HG03378 (cell line): ENCODE data around the gene CUBN.
"Not testable (repeated sequence)": the region's sequence is repeated elsewhere in the genome, so short reads cannot be mapped to it uniquely, and the experiment has no call there.

ENCODE experiments used
- ATAC-seq: cut with Tn5 transposase; IDR thresholded peaks from one replicate; pipeline ENCODE4 v1.9.1; 2021; ENCODE audit warnings: mild to moderate bottlenecking, moderate library complexity; ENCODE audit not compliant: unreplicated experiment

The CUBN gene

DNA sequence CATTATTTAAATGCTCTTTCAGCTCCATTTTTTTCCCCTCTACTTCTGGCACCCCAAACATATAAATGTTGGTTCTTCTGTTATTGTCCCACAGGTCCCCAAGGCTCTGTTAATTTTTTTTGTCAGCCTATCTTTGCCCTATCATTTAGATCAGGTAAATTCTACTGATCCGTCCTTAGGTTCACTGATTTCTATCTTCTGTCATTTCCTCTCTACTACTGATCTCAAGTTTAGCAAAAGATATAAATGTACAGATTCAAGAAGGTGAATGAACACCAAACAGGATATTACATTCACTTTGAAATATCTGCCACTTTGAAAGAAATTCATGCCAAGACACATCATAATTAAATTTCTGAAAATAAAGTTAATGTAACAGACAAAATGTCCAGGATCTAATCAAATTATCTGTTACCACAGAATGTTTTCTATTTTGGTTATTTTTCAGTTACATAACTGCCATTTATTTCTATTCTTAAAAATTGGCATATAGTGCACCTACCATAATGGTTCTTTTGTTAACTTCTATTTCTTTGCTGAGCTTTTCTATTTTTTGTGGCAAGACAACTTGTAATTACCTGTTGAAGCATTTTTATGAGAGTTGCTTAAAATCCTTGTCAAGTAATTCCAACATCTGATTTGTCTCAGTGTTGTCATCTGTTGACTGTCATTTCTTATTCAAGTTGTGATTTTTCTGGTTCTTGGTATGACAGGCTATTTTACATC is 12.1 kb upstream of the CUBN start:
- no peak for ATAC-seq

DNA sequence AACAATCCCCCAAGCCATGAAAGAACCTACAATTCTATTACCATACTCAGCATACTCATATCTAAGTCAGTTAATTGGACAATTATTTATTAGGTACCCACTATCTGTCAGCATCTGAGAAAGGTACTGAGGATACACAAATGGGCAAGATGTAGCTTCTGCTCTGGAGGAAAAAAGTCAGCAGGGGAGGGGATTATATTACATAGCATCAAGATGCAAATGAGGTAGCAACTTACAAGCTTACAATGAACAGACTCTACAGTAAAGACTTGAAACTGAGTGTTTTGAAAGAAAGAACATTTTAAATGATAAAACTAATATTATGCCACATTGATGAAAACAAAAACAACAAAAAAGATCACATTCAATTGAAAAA is 10.8 kb upstream of the CUBN start:
- ATAC-seq = no peak

DNA sequence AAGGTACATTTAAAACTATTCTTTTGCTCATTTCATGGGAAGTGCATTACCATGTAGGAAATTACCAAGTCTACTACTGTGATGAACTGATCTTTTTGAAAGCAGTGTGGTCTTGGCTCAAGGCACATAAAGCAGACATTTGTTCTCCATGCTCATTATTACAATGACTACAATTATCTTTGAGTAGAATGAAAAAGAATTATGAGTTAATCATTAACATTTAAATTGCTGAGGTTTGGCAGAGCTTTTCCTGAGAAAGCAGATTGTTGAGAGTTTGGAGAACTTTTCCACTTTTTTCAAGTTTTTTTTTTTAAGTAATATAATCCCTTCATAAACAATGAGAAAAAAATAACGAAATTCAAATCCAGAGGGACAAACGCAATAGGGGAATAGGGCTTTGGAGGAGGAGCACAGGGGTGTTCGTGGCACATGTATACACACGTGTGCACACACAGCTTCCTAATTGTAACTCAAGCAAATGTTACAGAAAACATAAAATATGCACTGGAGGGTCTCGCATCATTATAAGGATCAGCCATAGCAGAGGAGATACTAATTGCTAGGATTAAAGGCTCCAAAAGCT is 8.9 kb upstream of the CUBN start:
- no peak for ATAC-seq

DNA sequence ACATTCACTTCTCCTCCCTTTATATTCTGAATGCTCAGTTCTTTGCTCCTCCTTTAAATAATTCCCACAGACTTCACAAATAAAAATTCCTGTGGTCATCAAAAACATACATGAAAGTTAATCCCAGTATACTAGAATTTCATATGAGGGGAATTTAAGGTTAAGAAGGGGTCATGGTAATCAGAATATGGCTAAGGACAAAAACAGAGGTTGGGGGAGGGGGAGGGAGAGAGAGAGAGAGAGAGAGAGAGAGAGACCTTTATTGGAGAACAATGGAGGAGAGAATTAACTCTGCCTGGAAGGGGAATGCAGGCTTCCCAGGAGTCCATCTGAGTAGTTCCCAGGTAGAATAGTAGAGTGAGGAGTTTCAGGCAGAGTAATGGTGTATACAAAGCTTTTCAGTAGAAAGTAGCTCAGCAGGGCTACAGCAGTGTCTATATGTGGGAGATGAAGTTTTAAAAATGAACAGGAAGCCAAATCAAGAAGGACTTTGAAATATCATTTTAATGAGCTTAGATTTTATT is 5.2 kb upstream of the CUBN start:
- no peak for ATAC-seq

DNA sequence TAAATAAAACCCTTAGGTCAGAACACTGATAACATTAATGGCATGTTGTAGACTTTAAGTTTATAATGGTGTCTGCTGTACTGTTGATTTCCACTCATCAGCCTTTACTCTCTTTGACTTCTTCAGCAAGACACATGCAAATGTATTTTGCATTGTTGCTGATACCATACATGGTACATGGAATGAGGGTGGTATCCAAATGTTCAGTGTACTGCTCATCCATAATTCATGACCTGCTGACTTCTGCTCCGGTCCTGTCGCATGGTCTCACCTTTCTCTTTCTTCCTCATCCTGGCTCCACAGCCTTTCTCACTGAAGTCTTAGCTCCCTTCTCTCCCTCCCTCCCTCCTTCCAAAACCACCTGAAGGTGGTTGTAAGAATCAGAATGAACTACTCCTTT is 4.7 kb upstream of the CUBN start:
- no peak for ATAC-seq

DNA sequence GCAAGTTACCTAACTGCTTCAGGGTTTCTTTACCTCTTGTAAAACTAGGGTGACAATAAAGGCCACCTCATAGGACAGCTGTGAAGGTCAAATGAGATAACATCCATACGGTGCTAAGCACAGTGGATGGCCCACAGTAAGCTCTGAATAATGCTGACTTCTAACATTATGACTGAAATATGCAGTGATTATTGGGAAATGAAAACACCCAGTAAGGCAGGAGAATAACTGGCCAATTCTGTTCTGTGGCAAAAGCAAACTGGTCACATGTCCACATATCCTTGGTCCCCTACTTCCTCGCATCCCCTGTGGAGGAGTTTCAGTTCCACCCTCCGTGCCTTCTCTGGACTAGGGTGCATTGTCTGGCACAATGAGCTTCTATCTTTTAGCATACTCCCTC is 1.4 kb downstream of the CUBN start:
- ATAC-seq = no peak

DNA sequence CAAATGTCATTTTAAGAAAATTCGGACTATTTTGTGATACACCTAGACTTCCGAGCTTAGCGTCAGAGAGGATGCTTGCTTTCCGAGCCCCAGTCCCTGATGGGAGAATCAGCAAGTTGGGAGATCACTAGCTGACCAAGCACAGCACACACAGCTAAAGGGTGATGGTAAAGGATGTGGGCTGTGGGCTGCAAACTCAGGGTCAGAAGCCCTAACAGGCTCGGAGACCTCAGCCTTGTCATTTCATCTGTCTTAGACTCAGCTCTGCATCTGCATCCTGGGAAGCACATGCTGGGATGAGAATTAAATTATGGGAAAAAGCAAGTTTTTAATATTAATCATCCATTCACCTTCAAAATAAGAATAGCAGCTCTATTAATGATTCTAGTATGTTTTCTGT is 3.3 kb downstream of the CUBN start:
- ATAC-seq = no peak

DNA sequence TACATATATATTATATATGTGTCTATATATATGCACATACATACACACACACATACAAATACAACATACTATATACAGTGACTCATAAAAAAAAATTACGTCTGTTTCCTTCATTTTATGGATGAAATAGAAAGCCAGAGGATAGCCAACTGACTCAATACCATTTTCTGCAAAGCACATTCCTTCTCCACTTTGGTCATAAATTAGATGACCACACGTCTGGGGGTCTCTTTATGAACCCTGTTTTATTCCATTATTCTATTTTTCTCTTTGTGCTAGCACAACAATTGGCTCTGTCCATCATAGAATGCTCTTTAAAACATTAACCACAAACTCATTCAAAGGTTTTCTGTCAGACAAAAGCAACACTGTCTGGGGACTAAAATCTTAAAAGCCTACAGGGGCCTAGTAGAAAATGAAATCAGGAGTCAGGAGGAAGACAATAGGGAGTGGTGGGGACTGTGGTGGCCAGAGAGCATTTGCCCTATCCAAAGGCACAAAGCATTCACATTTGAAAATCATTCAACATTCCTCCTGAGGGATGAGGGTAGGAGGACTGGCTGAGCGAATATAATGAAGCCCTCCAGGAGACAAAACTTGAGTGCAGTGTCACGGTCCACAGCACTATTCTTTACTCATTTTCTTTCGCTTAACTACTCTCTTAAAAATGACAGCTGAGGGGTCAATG is 4.3 kb downstream of the CUBN start:
- no peak for ATAC-seq

DNA sequence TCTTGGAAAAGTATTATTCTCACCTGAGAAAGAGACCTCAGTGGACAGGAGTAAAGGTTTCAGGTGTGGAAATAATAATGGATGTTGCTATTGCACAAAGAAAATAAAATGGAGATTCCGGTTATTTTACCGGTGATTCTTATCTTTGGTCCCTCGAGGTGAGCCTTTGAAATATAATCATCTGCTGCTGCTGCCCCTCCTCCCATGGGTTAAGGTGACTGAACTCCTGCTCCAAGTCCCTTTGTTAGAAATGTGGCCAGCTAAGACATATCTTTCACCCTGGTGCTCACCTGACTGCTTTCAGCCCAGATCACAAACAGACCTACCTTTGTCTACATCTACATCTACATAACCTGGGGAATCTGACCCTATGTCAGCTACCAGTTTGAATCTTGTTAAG is 5.7 kb downstream of the CUBN start:
- ATAC-seq = no peak

DNA sequence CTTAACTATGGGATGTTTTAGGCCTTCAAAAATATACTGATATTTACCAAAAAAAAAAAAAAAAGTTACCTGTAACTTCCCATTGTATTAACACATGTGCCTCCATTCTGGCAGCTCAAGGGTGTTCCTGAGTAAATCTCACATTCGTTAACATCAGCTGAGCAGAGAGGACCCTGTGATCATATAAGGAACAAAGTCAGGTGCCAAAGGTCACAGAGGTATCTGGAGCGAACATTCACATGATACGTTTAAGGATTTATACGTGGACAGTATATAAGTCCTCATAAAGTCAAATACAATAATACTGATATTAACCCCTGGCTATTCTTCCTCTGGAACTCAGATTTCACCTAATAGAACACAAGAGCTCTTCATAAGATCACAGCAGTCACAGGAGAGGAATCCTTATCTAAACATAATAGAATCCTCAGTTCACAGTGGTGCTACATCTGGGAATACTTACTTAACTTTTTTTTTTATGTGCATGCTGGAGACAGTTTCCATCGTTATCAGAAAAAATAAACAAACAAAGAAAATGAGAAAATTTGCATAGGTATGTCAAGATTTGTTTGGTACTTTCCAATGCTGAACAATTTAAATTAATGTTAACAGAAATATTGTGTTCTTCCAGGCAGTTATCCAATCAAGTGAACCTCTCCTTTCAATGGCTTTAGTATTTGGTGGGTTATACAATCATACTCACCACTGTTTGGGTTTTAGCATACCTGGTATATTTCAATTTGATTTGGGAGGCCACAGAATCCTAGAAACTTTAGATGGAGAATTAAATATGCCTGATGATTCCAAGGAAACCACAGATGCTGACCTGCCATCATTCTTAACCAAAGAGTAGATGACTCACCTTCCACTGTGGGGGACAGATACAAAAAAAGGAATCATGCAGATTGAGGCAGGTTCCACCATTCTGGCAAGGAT is 6.6 kb downstream of the CUBN start:
- no peak for ATAC-seq

DNA sequence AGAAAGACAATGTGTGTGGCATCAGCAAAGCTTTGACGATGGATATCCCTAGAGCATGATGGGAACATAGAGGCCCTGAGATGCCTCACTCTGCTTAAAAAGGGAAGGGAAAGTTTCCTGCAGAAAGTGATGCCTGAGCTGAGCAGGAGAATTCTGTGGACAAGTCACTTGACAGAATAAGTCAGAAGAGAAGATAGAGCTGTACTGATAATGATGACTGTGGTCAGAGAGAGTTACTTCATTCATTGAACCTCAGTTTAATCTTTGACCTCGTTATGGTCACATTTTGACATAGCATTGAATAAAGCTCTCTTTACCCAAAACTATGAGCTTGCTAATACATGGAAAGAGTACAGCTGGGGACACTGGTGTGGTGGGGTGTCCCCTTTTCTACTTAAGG is 7.6 kb downstream of the CUBN start:
- no peak for ATAC-seq

DNA sequence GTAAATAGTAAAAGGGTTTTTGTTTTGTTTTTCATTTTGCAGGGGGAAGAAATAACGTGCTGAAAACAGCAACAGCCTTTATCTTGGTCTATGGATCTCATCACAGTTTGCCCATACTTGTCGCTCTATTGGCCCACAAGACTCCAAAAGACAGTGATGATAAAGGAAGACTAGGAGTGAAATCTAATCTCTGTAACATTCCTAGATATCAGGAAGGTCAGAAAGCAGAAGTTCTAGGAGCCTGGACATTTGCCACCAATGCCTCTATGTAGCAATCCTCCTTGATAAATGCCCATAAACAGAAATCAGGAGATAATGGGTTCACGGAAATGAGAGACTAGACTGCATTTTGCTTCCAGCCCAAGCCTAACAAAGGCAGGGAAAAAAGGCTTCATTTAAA is 8.9 kb downstream of the CUBN start:
- no peak for ATAC-seq

DNA sequence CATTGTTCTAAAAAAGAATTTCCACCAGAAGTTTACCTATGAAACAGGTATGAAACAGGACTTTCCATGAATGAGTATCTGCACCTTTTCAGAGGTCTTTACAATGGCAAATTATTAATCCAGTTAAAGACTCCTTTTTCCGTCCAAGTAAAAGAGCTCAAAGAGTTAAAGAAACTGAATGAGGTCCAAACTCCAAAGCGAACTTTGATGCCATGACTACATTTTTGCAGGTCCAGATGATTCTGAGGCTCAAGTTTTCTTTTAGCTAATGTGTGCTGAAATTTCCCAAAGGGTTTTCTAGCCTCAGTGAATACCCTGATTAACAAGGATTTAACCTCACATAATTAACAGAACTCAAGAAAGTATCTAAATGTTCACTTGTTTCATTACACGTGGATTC is 9.8 kb downstream of the CUBN start:
- no peak for ATAC-seq

DNA sequence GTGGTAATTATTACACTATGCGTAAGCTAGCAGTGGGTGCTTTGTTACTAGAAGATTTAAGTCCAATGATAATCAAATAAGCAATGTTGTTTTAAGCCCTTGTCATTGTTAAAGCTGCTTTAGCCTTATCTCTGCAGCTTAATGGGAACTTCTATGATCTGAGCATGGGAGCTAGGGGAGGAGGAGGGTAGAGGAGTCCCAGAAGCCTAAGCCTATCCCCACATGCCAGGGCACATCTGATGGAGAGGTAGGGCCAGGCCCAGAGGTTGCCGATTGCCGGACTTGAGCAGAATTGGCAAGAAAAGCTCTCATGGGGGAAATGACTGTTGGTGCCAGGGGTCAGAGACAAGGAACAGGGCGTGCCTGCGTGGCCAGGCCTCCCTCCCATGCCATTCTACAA is 13.4 kb downstream of the CUBN start:
- no peak for ATAC-seq

DNA sequence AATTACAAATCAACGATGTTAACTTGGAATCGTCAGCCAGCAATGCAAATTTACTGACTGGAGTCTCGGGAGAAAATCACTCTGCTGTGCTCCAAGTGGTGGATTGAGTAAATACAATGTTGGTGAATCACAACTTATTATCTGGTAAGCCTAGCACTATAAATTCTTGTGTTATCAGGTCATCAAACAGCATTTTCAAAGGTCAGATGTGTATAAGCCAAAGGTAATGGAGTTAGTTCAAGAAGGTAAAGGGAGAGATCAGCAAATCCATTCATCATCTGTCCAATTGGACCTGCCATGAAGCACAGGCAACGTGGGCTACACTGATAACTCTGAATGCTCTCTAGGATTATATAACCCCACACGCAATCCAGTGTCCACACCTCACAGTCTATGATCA is 13.9 kb downstream of the CUBN start:
- ATAC-seq = no peak

DNA sequence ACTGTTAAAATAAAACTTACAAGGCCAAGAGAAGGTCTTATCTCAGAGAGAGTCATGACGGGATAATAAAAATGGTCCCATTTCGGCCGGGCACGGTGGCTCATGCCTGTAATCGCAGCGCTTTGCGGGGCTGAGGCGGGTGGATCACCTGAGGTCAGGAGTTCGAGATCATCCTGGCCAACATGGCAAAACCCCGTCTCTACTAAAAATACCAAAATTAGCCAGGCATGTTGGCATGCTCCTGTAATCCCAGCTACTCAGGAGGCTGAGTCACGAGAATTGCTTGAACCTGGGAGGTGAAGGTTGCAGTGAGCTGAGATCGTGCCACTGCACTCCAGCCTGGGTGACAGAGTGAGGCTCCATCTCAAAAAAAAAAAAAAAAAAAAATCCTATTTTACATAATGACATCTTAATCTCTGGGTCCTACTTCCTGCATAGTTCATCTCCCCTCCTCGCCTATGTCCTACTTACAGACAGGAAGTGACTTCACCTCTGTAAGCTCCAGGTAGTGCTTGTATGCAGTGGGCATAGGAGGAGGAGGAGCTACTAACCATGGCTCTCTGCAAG is 14.7 kb downstream of the CUBN start:
- ATAC-seq = not testable (repeated sequence)

DNA sequence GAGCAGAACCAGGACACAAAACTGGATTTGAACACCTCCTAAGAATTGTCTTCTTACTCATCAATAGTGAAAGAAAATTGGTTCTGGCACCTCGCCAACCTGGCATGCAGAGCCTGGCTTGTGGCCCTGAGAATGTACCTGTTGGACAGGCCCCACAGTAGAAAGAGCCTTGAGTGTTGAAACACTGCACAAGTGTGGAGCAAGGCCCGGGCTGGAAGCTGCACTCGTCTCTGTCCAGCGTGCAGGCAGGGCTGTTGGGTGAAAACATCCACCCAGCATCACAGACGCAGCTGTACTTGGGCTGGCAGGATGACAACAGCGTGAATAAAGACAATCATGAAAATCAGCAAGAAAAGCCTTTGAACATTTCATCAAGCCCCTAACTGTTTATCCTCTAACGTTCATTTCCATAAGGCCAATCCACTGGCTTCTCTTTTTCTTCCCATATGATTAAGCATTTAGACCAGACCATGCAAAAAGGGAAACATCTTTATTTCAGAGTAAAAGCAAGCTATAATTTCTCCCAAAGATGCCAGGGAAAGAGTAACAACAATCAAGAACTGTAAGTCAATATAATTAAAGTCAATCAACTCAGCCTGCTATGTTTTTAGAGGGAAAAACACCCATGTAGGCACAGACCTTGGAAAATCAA is 15.6 kb downstream of the CUBN start:
- ATAC-seq = no peak

DNA sequence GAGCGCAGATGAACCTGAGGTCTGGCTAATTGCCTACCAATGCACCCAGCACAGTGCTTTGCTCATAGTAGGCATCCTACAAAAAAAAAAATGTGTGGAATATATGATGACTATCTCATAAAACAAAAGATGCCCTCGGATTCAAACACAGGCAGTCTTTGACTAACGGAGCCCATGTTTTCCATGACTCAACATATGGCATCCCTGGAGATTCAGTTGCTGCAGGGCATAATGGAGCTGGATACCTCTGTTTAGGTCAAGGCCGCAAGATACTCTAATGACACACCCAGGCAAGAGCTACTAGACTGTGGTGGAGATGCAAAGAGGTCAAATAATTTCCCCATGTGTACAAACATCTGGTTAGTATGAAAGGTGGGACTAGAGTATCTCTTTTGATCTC is 16.3 kb downstream of the CUBN start:
- ATAC-seq = no peak

DNA sequence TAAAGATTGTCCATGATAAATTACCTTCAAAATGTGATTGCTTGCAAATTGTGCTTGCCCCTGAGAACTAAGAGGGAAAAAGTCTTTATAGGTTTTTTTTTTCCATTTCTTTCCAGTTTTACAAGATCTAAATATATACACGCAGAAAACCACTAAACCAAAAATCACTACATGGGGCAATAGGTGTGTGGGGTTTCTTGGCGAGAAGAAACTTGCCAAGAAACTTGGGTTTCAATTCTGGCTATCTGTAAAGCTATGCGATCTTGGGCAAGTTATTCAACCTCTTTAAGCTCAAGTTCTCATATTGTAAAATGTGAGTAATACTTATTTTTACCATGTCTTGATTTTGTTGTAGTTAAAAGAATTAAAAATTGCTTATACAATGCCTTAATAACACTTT is 17.0 kb downstream of the CUBN start:
- no peak for ATAC-seq

DNA sequence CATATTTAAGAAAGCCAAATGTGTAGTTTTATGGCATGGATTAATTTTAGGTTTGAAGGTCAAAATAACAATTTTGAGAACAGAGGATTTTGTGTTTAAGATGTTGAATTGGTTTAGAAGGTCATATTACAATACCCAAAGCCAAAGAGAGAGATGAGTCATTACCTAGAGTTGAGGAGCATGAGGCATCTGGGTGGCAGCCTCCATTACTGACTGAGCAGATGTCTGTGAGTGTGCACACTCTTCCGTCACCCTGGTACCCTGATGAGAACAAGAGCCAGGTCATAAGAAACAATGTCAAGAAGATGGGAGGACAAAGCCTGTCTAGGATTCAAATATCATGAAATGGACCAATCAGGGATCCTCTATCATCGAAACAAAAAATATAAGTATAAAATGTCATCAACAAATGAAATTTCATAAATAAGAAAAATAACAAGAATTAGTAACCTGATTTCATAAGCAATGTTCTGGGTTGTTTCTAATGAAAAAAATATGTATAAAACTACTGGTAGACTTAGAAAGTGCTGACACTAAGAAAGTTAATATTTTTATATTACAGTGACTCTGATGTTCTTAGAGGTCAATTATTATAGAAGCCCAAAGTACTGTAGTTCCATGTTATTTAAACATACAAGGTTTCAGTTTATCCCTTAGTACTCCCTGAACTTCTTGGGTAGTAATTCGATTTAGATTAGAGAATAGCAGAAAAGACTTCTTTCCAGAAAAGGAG is 20.0 kb downstream of the CUBN start:
- ATAC-seq = no peak
